Activated naive CD8-positive, alpha-beta T cell treated with anti-CD3 and anti-CD28 coated beads, Interleukin-2, amount 50 U/mL, for 16 hours (primary cell): ENCODE results near the gene HDAC4.

Experiments
- DNase-seq: peaks from one replicate; pipeline ENCODE4 v3.0.0-alpha.2; 2020; ENCODE audit warnings: low read depth, low spot score

HDAC4 gene

GRCh38 chr2:239033801-239034560 lies 366.8 kb downstream of the HDAC4 start:
- no peak for DNase-seq

GRCh38 chr2:239029958-239030357 lies 370.9 kb downstream of the HDAC4 start:
- no peak for DNase-seq

DNA sequence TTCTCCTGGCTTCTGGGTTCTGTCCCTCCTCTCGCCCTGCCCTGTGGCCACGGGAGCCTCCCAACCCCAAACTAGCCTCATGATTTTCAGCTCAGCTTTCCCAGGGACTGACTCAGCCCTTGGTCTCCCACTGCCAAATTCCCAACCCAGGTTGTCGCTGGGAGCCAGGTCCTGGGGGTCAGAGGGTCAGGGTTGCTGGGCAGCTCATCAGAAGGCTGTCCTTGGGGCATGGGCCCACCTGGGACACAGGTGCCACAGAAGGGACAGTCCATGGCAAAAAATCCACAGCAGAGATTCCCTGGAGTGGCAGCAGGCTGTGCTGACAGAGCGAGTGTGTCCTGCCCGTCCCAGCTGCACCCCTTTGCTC lies 372.6 kb downstream of the HDAC4 start:
- DNase-seq: no peak

DNA sequence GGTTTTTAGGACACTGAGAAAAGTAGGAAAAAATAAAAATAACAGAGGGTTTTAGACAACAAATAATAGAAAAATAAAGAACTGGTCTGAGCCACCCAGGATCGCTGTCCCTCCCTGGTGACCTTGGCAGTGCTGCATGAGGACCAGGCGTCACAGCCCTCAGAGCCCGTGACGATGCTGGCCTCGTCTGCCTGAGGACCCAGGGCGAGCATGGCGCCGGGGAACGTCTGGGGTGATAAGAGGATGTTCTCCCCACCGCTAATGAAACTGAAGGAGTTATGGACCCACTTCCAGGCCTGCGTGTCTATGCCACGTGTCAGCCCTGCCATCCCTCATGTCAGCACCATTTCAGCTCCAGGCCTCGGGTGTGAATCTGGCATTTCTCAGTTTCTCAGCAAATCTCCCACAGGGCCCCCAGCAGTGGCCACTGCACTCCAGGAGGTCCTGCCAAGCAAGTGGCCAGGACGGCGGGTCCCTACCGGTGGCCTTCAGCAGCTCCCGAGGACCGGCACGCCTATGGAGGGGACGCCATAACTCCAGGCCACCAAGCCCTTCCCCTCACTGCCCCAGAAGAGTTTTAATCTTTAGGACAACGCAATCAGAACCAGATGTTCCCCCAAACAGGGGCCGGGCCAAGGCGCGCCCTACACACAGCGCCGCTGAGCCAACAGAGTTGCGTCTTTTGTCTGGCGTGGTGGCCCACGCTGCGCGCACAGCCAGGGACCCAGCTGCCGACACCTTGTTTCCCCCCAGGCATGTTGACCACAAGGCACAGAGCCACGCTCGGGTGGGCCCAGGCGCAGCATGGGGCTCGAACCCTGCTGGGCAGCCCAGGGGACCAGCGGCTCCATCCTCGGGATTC lies 373.2 kb downstream of the HDAC4 start:
- DNase-seq: no peak

DNA sequence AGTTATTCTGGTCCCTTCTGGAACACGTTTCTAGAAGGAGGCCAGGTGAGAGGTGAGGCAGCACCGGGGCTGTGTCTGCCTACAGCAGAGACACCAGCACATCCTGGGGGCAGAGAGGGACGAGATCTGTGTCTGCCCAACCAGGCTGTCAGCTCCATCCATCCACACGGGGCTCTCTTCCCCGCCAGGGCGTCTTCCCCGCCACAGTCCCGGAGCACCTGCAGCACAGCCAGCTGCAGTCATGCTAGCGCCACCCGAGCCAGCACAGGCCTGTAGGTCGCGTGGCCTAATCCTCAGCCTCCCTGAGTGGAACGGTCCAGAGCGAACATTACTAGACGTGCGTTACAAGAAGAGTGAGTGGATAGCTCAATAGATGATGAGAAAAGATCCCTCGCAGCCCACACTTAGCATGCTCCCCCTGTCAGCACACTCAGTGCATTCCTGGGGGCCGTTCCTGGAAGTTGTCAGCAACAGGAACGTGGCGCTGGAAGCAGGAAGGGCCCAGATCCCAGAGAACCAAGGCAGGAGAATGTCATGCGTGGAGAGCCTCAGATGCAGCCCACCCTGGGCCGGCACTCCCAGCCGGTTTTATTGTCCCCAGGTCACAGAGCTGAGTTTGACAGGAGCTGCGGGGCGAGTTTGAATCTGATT lies 374.0 kb downstream of the HDAC4 start:
- DNase-seq: no peak

GRCh38 chr2:239025951-239026461 lies 374.8 kb downstream of the HDAC4 start:
- DNase-seq: no peak

DNA sequence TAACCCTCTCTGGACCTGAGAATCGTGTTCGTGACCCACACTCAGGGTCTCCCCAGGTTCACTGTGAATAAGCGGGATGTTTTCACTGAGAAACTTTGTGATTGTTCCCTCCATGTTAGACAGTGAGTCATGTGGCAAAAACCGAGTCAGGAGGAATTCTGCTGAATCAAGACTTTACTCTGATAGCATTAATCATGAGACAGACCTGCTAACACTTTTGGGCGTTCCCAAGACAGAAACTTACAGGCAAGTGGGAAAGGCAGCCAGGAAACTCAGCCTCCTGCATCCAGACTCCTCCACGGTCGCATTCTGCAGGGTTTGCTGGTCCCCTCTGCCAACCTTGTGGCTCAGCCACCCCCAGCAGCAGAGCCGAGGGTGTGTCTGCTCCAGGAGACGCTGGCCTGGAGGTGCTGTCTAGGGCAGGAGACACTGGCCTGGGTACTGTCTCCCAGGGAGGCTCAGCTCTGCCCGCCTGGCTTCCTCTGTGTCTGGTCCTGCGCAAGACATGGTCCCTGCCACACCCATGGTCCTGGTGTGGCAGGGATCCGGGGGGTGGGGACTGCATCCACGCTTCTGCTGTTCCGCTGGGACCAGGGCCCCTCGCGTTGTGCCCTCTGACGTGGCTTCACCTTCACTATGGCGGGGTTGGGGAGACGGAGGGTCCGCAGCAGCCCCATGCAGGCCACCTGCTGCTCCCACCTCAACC lies 375.6 kb downstream of the HDAC4 start:
- no peak for DNase-seq

DNA sequence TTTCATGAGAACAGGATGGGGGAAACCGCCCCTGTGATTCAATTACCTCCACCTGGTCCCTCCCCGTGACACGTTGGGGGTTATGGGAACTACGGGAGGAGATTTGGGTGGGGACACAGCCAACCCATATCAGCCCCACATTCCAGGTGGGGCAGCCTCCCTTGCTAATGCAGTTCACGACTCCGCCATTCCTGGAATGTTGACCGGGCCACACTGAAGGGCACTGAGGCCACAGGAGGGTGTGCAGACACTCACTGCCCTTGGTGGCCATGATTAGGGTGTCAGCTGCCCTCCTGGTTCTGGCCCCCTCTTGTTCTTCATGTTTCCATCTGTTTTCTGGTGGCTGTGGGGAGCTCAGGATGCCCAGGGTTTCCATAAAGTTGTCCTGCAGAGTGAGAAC lies 376.6 kb downstream of the HDAC4 start:
- DNase-seq: no peak

DNA sequence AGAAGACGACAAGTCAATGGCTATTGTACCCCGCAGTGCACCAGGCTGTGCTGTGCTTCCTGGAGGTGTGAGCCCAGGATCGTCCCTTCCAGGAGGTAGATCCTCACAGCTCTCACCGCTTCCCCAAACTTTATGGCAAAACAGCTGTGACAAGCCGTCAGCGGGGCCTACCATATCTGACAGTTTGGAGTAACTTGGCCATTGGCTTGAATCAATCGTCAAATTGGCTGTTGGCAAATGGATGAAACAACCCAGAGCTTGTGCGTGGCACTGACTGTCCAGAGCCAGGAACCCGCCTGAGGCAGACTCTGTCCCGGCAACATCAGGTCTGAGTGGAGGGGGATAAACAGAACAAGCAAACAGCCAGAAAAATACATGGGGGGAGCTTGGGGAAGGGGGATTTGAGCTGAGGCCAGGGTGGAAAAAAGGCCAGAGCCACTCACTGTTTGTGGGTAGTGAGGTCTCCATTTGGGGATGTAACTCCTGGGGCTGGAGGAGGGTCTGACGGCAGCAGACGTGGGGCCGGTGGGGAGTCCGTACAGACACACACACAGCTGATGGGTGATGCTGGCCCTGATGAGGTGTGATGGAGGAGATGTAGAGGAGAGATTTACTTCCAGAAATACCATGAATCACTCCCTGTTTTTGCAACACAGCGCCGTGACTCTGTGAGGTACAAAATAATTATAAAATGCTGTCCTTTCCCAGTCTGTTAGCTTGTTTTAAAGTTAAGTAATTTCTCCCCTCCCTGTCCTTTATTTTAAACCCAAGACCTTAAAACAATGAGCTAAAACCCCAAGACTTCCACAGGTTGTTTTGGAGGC lies 378.2 kb downstream of the HDAC4 start:
- no peak for DNase-seq

GRCh38 chr2:239021651-239022436 lies 379.0 kb downstream of the HDAC4 start:
- DNase-seq: no peak

GRCh38 chr2:239021224-239021623 lies 379.6 kb downstream of the HDAC4 start:
- no peak for DNase-seq

DNA sequence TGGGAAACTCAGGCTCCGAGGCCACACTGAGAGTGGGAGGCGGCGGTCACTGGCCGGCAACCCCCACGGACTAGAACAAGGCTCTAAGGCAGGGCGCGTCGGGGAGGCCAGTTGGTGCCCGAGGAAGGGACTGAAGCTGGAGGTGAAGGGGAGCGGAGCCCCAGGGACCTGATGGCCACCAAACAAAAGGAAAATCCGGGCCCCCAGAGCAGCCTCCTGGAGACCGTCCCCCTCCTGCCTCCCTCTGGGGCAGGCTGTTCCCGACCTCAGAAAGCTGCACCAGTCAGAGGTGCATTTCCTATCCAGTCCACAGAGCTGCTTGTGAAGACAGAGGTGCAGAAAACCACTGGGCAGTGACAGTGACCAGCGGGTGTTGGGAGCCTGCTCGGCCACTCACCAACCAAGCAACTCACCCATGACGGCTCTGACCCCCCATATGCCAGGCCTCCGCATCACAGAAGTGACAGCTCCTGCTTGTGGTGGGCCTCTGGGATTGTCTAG lies 380.2 kb downstream of the HDAC4 start:
- DNase-seq: no peak

DNA sequence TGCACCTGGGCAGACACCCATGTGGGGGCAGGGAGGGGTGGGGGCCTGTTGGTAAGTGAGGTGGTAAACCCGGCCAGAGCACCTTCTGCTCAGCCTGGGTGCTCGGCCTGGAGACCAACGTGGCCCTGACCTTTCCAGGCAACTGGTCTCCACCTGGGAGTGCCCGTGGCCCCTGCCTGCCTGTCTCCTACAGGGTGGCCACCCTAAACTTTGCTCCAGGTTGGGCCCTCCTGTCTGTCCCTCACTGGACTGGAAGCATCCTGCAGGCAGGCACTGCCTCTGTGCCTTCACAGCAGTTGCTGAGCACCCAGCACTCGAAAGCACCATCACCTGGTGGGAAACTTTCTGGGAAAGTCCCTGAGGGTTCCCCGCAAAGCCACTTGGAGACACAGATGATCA lies 381.6 kb downstream of the HDAC4 start:
- DNase-seq: no peak

- DNase-seq: no peak
Observed at GRCh38 chr2:239018271-239019182, 382.3 kb downstream of the HDAC4 start.

DNA sequence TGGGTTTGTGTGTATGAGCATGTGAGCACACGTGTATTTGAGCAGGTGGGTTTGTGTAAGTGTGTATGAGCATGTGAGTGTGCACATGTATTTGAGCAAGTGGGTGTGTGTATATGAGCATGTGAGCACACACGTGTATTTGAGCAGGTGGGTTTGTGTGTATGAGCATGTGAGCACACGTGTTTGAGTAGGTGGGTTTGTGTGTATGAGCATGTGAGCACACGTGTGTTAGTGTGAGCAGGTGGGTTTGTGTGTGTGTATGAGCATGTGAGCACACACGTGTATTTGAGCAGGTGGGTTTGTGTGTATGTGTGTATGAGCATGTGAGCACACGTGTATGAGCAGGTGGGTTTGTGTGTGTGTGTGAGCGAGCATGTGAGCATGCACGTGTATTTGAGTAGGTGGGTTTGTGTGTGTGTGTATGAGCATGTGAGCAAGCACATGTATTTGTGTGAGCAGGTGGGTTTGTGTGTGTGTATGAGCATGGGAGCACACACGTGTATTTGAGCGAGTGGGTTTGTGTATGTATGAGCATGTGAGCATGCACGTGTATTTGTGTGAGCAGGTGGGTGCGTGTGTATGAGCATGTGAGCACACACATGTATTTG lies 383.2 kb downstream of the HDAC4 start:
- DNase-seq: no peak

GRCh38 chr2:239015901-239016675 lies 384.7 kb downstream of the HDAC4 start:
- DNase-seq: no peak

DNA sequence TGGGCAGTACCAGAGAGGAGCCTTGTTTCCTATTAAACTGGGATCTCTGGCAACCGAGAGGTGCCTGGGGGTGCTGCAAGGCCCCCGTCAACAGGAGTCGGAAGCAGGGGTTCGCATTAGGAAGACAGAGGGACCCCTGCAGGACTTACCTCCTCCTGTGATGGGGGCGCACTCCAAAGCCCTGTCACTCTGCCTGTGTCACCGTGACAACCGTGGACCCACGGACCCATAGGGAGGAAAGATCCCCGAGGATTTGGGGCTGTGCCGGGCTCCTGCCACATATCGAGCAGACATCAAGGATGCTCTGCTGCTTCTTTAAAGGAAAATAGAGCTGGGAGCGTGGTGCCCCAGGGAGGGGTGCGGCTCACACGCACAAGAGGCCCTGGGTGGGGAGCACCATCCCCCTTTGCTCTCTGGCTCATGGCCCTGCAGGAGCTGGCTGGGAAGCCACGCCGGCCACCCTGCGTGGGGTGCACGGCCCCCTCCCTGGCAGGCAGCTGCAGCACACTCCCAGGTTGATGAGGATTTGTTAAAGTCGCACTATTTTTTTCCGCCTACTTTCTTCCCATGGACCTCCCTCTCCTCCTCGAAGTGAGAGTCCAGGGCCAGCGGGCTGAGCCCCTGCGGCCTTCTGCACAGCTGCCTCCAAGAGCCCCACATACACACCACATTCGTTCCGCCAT lies 385.5 kb downstream of the HDAC4 start:
- no peak for DNase-seq
